Parathyroid adenoma (tissue), 2 donors: ENCODE results near the gene IREB2.

Experiments used
- H2AFZ ChIP-seq: fragments of 300-600 bp; sonication (generic); one replicate; pipeline ENCODE4 v1.7.0; 2017; ENCODE audit warnings: antibody characterized with exemption, mild to moderate bottlenecking
- H3K27ac ChIP-seq: fragments of 300-600 bp; sonication (generic); one replicate; pipeline ENCODE4 v1.7.0; 2017
- H3K27me3 ChIP-seq: fragments of 300-600 bp; sonication (generic); one replicate; pipeline ENCODE4 v1.7.0; 2017; ENCODE audit warnings: low read length; ENCODE audit not compliant: control insufficient read depth, insufficient read depth
- H3K36me3 ChIP-seq: fragments of 300-600 bp; sonication (generic); one replicate; pipeline ENCODE4 v1.7.0; 2017; ENCODE audit warnings: low read length; ENCODE audit not compliant: control insufficient read depth, insufficient read depth
- H3K4me1 ChIP-seq: fragments of 300-600 bp; sonication (generic); one replicate; pipeline ENCODE4 v1.7.0; 2017; ENCODE audit warnings: control low read depth
- H3K4me2 ChIP-seq: fragments of 300-600 bp; sonication (generic); one replicate; pipeline ENCODE4 v1.7.0; 2017; ENCODE audit warnings: low read length
- H3K4me3 ChIP-seq: fragments of 300-600 bp; sonication (generic); one replicate; pipeline ENCODE4 v1.7.0; 2017; ENCODE audit warnings: low read depth, low read length
- H3K79me2 ChIP-seq: fragments of 300-600 bp; sonication (generic); one replicate; pipeline ENCODE4 v1.7.0; 2017; ENCODE audit warnings: control low read depth
- H3K9ac ChIP-seq: fragments of 300-600 bp; sonication (generic); one replicate; pipeline ENCODE4 v1.7.0; 2017; ENCODE audit warnings: mild to moderate bottlenecking
- H3K9me3 ChIP-seq: fragments of 300-600 bp; sonication (generic); one replicate; pipeline ENCODE4 v1.7.0; 2017; ENCODE audit warnings: low read length; ENCODE audit not compliant: control insufficient read depth
- CTCF ChIP-seq: fragments of 300-600 bp; sonication (generic); IDR thresholded peaks from one replicate; pipeline ENCODE4 v1.7.0; 2017; ENCODE audit warnings: antibody characterized with exemption, mild to moderate bottlenecking
- donor health status: primary hyperparathyroidism.

Gene IREB2

GRCh38 chr15:78477295-78477694 lies 39.3 kb downstream of the IREB2 start:
- Histone ChIP-seq H3K27ac (no peak overlapping the region), H3K36me3 (no peaks in the 10 kb centered on the region), H3K9me3 (no peaks in the 10 kb centered on the region), H2AFZ (no peak overlapping the region), H3K4me1 (no peaks in the 10 kb centered on the region), H3K79me2 (no peaks in the 10 kb centered on the region), H3K4me2 (no peak overlapping the region), H3K4me3 (no peak overlapping the region), H3K27me3 (no peaks in the 10 kb centered on the region), H3K9ac (no peak overlapping the region)
- TF ChIP-seq CTCF, result no peak

GRCh38 chr15:78479650-78480049 lies 41.6 kb downstream of the IREB2 start:
- Histone ChIP-seq H3K9me3 (no peaks in the 10 kb centered on the region), H3K4me3 (no peak overlapping the region), H3K4me1 (no peaks in the 10 kb centered on the region), H3K27ac (no peak overlapping the region), H3K27me3 (no peaks in the 10 kb centered on the region), H3K36me3 (no peaks in the 10 kb centered on the region), H3K79me2 (no peaks in the 10 kb centered on the region), H3K4me2 (no peak overlapping the region), H2AFZ (no peak overlapping the region), H3K9ac (no peak overlapping the region)
- TF ChIP-seq CTCF, result no peak

- Histone ChIP-seq H3K9ac (no peak overlapping the region), H2AFZ (no peak overlapping the region), H3K4me2 (no peak overlapping the region), H3K4me3 (no peak overlapping the region), H3K27ac (no peak overlapping the region), H3K4me1 (no peaks in the 10 kb centered on the region), H3K27me3 (no peaks in the 10 kb centered on the region), H3K36me3 (no peaks in the 10 kb centered on the region), H3K9me3 (no peaks in the 10 kb centered on the region), H3K79me2 (no peaks in the 10 kb centered on the region)
- no peak for TF ChIP-seq CTCF
These were observed 43.9 kb downstream of the IREB2 start for GRCh38 chr15:78481917-78482316.

- Histone ChIP-seq H3K4me1 (no peaks in the 10 kb centered on the region), H3K79me2 (no peaks in the 10 kb centered on the region), H3K4me2 (no peak overlapping the region), H3K4me3 (no peak overlapping the region), H3K9ac (no peak overlapping the region), H3K27me3 (no peaks in the 10 kb centered on the region), H3K36me3 (no peaks in the 10 kb centered on the region), H3K9me3 (no peaks in the 10 kb centered on the region), H2AFZ (no peak overlapping the region), H3K27ac (no peak overlapping the region)
- TF ChIP-seq CTCF, result no peak
These were observed 54.9 kb downstream of the IREB2 start for GRCh38 chr15:78492872-78493271.

- Histone ChIP-seq H3K9ac (no peak overlapping the region), H3K4me3 (no peak overlapping the region), H3K27ac (no peak overlapping the region), H2AFZ (no peak overlapping the region), H3K9me3 (no peaks in the 10 kb centered on the region), H3K4me1 (no peaks in the 10 kb centered on the region), H3K27me3 (no peaks in the 10 kb centered on the region), H3K36me3 (no peaks in the 10 kb centered on the region), H3K4me2 (no peak overlapping the region), H3K79me2 (no peaks in the 10 kb centered on the region)
- TF ChIP-seq CTCF, result no peak
These were observed 63.8 kb downstream of the IREB2 start for GRCh38 chr15:78501857-78502256.
